ENCODE measurements around the gene C16orf87.
"Not testable (repeated sequence)": the region's sequence is repeated elsewhere in the genome, so short reads cannot be mapped to it uniquely, and the experiment has no call there.

The C16orf87 gene, protein sequence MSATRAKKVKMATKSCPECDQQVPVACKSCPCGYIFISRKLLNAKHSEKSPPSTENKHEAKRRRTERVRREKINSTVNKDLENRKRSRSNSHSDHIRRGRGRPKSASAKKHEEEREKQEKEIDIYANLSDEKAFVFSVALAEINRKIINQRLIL

DNA sequence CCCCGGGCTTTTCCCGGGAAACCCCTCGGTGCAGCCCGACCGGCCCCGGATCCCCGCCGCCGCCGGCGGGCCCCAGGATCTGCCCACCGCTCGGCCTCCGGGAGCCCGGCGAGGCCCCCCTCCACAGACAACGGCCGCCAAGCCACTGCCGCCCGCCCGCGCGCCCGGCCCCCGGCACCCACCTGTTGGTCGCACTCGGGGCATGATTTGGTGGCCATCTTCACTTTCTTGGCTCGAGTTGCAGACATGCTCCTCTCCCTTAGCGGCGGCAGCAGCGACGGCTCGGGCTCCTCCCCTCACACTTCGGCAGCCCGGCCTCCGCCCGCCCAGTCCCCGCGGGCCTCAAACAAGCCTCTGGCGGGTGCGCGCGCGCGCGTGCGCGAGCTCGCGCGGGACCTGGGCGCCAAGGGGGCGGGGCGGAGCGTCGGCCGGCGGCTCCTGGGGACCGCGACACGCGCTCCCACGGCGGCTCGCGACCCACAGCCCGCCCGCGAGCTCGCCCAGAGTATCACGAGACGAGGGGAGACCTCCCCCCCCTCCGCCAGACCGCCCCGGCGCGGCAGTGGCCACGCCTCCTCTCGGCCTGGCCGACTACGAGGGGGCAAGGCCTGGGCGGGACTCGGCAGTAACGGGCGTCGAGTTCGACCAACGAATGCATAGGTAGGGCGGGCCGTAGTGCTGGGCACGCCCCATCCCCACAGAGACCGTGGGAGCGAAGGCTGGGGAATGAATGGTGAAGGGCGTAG lies at the start of gene C16orf87:
Gene C16orf87, minus strand, starts transcription at position 279 of the 746 bp plus-strand sequence. Its CDS starts 31 bp downstream, at position 248.
- DNase-seq, result peak; percentile 86 to 89

DNA sequence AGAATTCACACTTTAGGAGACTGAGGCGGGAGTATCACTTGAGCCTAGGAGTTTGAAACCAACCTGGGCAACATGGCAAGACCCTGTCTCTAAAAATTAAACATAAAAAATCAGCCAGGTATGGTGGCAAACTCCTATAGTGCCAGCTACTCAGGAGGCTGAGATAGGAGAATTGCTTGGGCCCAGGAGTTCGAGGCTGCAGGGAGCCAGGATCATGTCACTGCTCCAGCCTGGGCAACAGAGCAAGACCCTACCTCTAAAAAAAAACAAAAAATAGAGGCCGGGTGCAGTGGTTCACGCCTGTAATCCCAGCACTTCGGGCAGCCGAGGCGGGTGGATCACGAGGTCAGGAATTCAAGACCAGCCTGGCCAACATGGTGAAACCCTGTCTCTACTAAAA lies 44.3 kb upstream of the C16orf87 start:
- no peak for DNase-seq

DNA sequence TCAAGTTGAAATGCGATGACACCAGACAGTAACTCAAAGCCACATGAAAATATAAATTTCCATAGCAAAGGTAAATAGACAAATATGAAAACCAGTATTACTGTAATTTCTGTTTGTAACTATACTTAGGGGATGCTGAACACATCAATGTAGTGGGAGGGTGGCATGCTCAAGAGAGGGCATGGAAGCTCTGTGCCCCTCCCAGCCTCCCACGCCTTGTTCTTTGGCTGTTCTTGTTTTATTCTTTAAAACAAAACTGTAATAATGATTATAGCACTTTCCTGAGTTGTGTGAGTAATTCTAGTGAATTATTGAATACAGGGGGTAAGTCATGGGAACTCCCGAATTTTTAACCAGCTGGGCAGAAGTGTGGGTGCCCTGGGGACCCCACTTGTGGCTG lies 42.2 kb upstream of the C16orf87 start:
- no peak for DNase-seq

DNA sequence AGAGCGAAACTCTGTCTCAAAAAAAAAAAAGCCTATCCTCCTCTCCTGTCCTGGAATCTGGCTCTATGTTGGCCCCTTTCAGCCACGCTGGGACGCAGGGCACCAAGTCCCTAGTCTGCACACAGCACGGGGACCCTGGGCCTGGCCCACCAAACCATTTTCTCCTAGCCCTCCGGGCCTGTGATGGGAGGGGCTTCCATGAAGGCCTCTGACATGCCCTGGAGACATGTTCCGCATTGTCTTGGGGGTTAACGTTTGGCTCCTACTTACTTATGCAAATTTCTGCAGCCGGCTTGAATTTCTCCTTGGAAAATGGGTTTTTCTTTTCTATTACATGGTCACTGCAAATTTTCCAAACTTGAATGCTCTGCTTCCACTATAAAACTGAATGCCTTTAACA lies 40.6 kb upstream of the C16orf87 start:
- no peak for DNase-seq

DNA sequence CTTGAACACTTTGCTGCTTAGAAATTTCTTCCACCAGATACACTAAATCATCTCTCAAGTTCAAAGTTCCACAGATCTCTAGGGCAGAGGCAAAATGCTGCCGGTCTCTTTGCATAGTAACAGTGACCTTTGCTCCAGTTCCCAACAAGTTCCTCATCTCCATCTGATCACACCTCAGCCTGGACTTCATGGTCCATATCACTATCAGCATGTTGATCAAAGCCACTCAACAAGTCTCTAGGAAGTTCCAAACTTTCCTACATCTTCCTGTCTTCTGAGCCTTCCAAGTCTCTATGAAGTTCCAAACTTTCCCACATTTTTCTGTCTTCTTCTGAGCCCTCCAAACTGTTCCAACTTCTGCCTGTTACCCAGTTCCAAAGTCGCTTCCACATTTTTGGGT lies 37.9 kb upstream of the C16orf87 start:
- DNase-seq, result not testable (repeated sequence)

DNA sequence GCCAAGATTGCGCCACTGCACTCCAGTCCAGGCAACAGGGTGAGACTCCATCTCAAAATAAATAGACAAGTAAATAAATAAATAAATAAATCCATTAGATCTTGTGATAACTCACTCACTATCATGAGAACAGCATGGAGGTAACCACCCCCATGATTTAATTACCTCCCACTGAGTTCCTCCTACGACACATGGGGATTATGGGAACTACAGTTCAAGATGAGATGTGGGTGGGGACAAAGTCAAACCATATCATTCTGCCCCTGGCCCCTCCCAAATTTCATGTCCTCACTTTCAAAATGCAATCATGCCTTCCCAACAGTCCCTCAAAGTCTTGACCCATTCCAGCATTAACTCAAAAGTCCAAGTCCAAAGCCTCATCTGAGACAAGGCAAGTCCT lies 36.5 kb upstream of the C16orf87 start:
- DNase-seq, result not testable (repeated sequence)

DNA sequence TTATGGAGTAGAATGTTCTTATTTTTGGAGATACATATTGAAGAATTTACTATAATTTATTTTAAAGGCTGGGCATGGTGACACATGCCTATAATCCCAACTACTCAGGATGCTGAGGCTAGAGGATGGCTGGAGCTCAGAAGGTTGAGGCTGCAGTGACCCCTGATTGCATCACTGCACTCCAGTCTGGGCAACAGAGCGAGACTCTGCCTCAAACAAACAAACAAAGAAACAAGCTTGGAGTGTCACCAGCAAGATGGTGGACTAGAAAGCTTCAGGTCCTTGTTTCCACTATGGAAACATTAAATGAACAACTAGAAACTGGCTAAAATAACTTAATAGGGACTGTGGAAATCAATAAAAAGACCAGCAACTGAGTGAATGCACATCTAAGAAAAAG lies 35.3 kb upstream of the C16orf87 start:
- no peak for DNase-seq

DNA sequence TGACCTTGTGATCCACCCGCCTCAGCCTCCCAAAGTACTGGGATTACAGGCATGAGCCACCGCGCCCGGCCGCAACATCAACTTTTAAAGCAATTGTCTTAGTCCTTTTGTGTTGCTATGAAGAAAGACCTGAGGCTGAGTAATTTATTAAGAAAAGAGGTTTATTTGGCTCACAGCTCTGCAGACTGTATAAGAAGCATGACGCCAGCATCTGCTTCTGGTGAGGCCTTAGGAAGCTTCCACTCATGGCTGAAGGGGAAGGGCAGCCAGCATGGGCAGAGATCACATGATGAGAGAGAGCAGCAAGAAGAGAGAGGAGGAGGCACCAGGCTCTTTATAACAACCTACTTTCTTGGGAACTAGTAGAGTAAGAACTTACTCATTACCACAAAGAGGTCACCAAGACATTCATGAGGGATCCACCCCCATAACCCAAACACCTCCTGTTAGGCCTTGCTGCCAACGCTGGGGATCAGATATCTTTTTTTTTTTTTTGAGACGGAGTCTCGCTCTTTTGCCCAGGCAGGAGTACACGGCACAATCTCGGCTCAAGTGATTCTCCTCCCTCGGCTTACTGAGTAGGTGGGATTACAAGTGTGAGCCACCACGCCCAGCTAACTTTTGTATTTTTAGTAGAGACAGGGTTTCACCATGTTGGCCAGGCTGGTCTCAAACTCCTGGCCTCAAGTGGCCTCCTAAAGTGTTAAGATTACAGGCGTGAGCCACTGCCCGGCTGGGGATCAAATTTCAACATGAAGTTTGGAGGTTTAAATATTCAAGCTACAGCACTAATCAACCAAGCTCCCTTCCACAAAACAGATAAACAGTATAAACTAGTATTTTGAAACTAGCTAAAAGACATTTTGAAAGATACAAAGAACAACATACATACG lies 31.8 kb upstream of the C16orf87 start:
- DNase-seq, result no peak

DNA sequence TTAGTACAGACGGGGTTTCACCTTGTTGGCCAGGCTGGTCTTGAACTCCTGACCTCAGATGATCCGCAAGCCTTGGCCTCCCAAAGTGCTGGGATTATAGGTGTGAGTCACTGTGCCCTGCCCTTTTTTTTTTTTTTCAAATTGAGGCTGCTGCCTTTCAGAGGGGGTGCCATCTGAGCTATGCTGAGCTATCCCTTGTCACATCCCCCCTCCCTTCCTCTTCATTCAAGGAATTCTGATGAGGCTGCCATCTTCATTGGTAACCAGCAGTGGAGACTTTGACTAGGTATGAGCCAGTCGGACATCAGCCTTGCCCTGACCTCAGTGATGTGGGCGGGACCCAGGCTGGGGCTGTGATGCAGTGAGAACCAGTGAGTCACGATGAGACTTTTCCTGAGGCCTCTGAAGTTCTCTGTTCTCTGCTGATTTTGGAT lies 28.8 kb upstream of the C16orf87 start:
- no peak for DNase-seq

DNA sequence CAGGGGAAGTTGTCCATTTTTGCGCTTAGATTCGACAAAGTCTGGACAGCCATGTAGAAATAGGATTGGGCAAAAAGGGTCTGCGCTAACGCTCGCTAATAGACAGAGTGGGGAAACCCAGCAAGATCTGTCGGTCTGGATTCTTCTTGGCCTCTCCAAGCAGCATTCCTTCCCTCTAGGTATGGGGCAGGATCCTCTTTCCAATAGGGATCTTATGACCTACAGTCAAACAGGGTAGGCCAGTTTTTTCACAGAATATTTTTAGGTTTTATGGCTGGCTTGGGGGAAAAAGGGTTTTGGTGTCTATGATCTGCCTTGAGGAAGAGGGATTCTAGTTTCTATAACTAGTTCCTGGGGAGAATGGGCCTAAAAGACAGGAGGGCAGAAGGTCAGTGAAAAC lies 27.2 kb upstream of the C16orf87 start:
- no peak for DNase-seq

DNA sequence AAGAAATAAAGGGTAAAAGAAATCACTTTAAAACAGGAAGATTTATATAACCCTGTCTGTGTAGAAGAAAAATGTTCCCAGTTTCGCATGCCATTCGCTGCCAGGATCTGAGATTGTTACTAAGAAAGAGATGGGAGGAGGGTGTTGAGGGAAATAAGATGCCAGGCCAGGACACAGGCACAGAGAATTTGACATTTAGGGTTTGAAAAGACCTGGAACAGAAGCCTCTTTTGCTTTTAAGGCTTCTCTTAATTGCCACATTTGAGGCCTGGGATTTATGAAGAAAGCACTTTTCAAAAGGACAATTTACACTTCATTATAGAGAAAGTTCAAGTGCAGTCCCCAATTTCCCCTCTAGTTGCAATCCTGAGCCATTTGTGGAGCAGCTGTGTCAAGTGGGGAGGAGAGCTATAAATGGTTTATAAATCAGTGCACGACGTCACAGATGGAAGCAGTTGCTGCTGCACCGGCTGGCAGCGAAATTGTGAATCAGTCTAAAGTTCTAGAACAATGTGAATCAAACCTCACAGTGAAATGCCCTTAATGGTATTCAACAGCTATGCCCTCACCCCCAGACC lies 26.5 kb upstream of the C16orf87 start:
- DNase-seq, result no peak

DNA sequence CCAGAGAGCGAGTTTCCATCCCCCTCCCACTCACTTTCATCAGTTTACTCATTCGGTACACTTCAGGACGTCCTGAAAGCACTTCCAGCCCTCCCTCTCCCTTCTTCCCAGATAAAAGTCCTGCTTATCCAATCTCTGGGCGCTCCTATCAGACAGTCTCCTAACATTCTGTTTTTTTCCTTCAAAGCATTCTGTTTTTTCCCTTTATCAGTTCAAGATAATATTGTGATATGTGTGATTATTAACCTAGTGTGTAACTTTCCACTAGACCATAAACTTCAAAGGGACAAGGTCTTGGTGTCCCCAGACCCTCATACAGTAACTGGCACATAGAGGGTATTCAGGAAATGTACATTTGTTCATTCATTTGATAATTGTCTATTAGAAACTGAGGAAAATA lies 24.4 kb upstream of the C16orf87 start:
- no peak for DNase-seq

DNA sequence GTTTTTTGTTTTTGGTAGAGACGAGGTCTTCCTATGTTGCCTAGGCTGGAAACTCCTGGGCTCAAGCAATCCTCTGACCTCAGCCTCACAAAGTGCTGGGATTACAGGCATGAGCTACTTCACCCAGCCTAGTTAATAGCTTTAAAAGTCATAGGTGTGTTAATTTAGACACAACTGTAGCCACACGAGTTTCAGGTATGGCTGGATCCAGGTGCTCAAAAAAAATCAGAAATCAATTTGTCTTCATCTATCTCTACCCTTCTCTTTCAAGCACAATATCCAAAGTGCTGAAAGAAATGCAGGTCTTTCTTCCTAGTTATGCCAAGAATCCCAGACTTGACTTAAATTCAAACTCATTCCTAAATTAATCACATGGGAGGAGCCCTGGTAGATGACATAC lies 23.9 kb upstream of the C16orf87 start:
- no peak for DNase-seq

DNA sequence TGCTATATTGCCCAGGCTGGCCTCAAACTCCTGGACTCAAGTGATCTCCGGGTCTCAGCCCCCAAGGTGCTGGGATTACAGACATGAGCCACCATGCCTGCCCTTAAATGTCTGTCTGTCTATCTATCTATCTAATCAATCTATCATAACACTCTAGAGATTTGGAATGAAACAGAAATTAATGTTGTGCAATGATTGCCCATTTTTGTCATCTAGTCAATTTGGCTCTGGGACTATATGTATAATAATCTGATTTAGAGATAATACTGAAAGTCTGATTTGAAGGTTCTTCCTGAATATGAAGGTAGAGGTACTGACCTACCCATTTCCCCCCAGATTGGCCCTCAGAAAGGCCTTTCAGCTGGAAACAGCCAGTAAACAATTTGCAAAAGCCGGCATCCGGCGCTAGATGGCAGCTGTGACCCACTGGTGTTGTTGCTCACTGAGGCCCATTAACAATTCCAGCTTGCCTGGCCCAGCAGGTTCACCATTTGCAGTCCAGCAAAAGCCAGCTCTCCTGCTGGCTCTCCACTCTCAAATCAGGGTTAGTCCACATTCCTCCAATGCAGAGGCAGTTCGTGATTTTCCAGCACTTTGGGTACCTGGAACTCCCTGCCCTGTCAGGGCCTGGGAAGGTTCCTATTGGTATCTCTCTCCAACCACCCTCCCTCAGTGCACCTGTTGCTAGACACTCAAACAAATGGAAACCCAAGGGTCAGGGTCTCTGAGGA lies 22.9 kb upstream of the C16orf87 start:
- DNase-seq, result peak; percentile 50 to 51

DNA sequence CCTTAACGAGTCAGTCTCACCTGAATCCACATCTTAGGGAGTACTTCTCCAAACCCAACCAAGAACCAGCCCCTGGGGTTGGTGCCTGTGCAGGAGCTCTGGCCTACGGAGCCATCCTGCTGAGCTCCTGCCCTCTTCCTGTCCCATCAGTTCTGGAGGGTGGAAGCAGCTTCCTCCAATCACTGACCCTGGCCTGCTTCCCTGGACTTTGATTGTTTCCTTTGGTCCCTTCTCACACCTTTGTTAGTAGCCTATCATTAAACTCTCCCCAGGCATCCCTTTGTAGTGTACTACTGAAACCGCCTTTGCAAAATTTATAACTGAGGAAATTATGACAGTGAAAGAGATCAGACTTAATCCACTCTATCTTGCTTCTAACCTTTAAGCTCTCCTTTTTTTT lies 21.1 kb upstream of the C16orf87 start:
- no peak for DNase-seq

DNA sequence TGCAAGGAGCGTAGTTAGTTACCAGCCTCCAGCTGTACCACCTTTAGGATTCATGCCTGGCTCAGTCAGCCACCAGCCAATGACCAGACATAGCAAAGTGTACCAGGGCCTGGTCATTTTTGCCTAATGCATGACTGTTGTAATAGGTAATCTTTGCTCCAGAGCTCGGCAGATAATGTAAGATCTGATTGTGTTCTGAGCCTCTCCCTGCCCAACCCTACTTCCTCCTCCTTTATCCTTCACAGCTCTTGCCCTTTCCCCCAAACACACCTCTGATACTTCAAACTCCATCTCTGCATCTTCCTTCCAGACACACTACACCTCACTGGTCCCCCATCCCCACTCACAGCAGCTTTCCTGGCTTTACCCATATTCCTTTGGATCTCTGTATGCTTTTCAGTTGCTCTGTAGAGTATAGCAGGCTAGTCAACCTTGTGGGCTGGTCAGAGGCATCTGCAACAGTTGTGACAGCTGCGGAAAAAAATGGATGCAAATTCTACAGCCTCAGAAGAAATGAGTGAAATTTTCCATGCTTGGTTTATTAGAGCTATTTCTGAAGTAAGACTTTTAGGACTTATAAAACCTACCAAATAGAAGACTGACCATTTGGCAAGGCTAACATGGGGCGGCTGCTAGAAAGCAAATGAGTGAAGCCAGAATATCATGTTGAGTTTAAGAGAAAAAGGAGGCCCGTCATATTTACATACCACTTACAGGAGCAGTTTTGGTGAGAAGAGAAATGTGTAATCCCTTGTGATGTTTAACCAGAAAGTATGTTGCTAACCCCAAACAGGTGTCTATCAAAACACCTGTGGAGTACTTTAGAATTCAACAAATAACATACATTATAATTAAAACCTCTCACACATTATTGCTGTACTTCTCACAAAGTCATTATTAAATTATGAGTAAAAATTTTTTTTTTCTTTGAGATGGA lies 19.9 kb upstream of the C16orf87 start:
- DNase-seq, result no peak

DNA sequence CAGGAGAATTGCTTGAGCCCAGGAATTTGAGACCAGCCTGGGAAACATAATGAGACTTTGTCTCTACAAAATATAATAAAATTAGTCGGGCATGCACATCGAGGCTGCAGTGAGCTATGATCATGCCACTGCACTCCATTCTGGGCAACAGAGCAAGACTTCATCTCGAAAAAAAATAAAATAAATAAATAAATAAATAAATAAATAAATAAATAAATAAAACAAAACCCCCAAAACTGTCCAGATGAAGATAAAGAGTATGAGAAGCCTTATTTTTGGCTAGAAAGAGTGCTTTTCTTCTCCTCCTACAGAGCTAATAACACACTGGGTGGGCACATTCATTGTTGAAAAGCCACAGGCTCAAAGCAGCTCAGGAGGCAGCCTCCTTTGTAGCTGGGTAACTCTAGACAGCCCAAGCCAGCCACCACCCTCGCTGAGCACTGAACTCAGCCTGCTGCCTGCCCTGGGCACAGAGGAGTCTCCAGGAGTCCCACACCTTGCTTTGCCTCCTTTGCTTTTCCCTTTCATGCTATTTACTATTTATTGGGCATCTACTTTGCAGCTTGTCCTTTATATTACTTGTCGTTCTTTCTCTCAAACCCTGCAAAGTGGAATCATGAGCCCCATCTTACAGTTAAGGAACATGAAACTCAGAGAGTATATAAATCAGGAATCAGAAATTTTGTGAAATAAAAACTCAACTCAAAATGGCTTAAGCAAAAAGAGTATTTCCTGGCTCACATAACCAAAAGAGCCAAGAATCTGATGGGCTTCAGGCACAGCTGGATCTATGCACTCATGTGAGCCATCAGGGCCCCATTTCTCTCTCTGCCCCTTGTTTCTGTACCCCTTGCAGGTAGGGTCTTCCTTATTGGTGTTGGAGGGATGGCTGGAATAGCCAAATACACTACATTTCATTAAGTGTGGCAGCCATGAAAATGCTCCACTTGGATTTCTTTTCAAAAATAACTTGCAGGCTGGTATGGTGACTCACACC lies 18.1 kb upstream of the C16orf87 start:
- DNase-seq, result no peak

DNA sequence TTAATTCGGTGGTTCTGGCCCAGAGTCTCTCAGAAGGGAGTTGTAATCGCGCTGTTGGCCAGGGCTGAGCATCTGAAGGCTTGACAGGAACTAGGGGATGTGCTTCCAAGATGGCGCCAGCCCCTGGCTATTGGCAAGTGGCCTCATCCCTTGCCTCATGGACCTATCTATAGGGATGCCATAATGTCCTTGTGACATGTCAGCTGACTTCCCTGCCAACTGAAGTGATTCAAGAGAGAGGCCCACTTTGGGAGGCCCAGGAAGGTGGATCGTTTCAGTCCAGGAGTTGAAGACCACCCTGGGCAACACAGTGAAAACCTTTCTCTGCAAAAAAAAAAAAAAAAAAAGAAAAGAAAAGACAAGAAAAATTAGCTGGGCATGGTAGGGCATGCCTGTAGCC lies 15.0 kb upstream of the C16orf87 start:
- no peak for DNase-seq

DNA sequence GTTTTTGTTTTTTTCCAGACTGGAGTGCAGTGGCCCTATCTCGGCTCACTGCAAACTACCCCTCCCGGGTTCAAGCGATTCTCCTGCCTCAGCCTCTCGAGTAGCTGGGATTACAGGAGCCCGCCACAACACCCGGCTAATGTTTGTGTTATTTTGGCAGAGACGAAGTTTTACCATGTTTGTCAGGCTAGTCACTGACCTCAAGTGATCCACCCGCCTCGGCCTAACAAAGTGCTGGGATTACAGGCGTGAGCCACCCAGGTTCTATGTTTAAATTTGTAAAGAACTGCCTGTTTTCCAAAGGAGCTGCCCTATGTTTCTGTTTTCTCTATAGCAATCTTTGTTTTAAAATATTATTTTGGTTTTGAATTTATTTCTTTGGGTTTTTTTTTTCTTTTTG lies 13.8 kb upstream of the C16orf87 start:
- no peak for DNase-seq

All from activated CD4-positive, alpha-beta T cell treated with anti-CD3 and anti-CD28 coated beads, Interleukin-2, amount 50 U/mL, for 4 hours (primary cell).